Liver (tissue), 9 donors: Measurements from ENCODE around the gene EHD4. TPM values are rescaled to one million over a fixed set of nuclear protein-coding genes. Genes with fewer than 3 reads are reported as not detected.
A peak's percentile ranks its signal among the peaks of the same experiment; 100 is the strongest.

Experiments used
- DNase-seq: peaks from one replicate; pipeline ENCODE4 v3.0.0-alpha.2; 2017; ENCODE audit warnings: low spot score
- H3K27ac ChIP-seq, 2 donors: one replicate each; pipeline ENCODE4 v1.7.0; 2013; ENCODE audit warnings: inconsistent platforms in 2 of 2, low read length in 2 of 2, control low read depth in 1 of 2, low read depth in 1 of 2, mild to moderate bottlenecking in 1 of 2
- H3K27me3 ChIP-seq, 4 donors: one replicate each; pipeline versions ENCODE4 v1.6.1 to v1.7.0; 2013; ENCODE audit warnings: low read length in 3 of 4, inconsistent platforms in 1 of 4, mild to moderate bottlenecking in 1 of 4, moderate library complexity in 1 of 4; ENCODE audit not compliant: control insufficient read depth in 4 of 4, insufficient read depth in 4 of 4
- H3K36me3 ChIP-seq, 4 donors: one replicate each; pipeline versions ENCODE4 v1.6.1 to v1.7.0; 2013; ENCODE audit warnings: low read length in 3 of 4, mild to moderate bottlenecking in 3 of 4, low read depth in 1 of 4, moderate library complexity in 1 of 4; ENCODE audit not compliant: control insufficient read depth in 4 of 4, insufficient read depth in 3 of 4
- H3K4me1 ChIP-seq, 4 donors: one replicate each; pipeline versions ENCODE4 v1.6.1 to v1.7.0; 2013; ENCODE audit warnings: low read length in 3 of 4, mild to moderate bottlenecking in 3 of 4, moderate library complexity in 1 of 4; ENCODE audit not compliant: control insufficient read depth in 4 of 4, insufficient read depth in 4 of 4
- H3K4me3 ChIP-seq, 3 donors: one replicate each; pipeline versions ENCODE4 v1.6.1 to v1.7.0; 2013; ENCODE audit warnings: low read length in 3 of 3, control low read depth in 1 of 3, low read depth in 1 of 3, mild to moderate bottlenecking in 1 of 3
- H3K9ac ChIP-seq, 2 donors: one replicate each; pipeline ENCODE4 v1.7.0; 2013; ENCODE audit warnings: low read length in 2 of 2, mild to moderate bottlenecking in 2 of 2, moderate library complexity in 2 of 2, control low read depth in 1 of 2, low read depth in 1 of 2
- H3K9me3 ChIP-seq, 4 donors: one replicate each; pipeline versions ENCODE4 v1.6.1 to v1.7.0; 2013; ENCODE audit warnings: low read length in 3 of 4; ENCODE audit not compliant: control insufficient read depth in 4 of 4
- CTCF ChIP-seq: fragments of 150-350 bp; IDR thresholded peaks from 2 replicates; pipeline ENCODE4 v1.5.1; 2017; ENCODE audit warnings: improper control_type of control experiment, low read depth, low read length; ENCODE audit not compliant: missing input control
- EGR1 ChIP-seq, 2 donors: IDR thresholded peaks; 2 replicates each; pipeline ENCODE4 v1.6.1; 2016 to 2018; ENCODE audit warnings: antibody characterized with exemption in 2 of 2, low read depth in 2 of 2
- FOXA1 ChIP-seq: IDR thresholded peaks from 2 replicates; pipeline ENCODE4 v1.6.1; 2016; ENCODE audit warnings: antibody characterized with exemption
- FOXA2 ChIP-seq: IDR thresholded peaks from 2 replicates; pipeline ENCODE4 v1.6.1; 2016; ENCODE audit warnings: antibody characterized with exemption
- GABPA ChIP-seq, 2 donors: IDR thresholded peaks in 1 of 2; conservative IDR thresholded peaks in 1 of 2; 2 replicates each; pipeline ENCODE4 v1.6.1; 2016; ENCODE audit warnings: antibody characterized with exemption in 2 of 2, mild to moderate bottlenecking in 1 of 2, moderate library complexity in 1 of 2
- HNF4A ChIP-seq, 2 donors: conservative IDR thresholded peaks; 2 replicates each; pipeline ENCODE4 v1.6.1; 2016; ENCODE audit warnings: antibody characterized with exemption in 2 of 2, mild to moderate bottlenecking in 2 of 2
- HNF4G ChIP-seq: IDR thresholded peaks from 2 replicates; pipeline ENCODE4 v1.6.1; 2016; ENCODE audit warnings: antibody characterized with exemption
- JUND ChIP-seq, 2 donors: IDR thresholded peaks; 2 replicates each; pipeline ENCODE4 v1.6.1; 2016; ENCODE audit warnings: antibody characterized with exemption in 2 of 2
- MAX ChIP-seq: IDR thresholded peaks from 2 replicates; pipeline ENCODE4 v1.6.1; 2016; ENCODE audit warnings: antibody characterized with exemption
- NR2F2 ChIP-seq: IDR thresholded peaks from 2 replicates; pipeline ENCODE4 v1.6.1; 2016; ENCODE audit warnings: antibody characterized with exemption
- RAD21 ChIP-seq, 2 donors: IDR thresholded peaks; 2 replicates each; pipeline ENCODE4 v1.6.1; 2016; ENCODE audit warnings: antibody characterized with exemption in 2 of 2, mild to moderate bottlenecking in 2 of 2
- SP1 ChIP-seq: IDR thresholded peaks from 2 replicates; pipeline ENCODE4 v1.6.1; 2018; ENCODE audit warnings: antibody characterized with exemption, mild to moderate bottlenecking
- TAF1 ChIP-seq: conservative IDR thresholded peaks from 2 replicates; pipeline ENCODE4 v1.6.1; 2016; ENCODE audit warnings: antibody characterized with exemption, mild to moderate bottlenecking
- WGBS: extraction: QIAGEN DNeasy Blood & Tissue Kit; methylation state at CpG from one replicate; pipeline ENCODE4 v1.1.7; 2013; 5-methylcytosine and 5-hydroxymethylcytosine counted together
- polyA plus RNA-seq, 2 donors: library from polyadenylated mRNA; stranded (reverse) in 1 of 2; unstranded in 1 of 2; fragments of 200-250 nt in 1 of 2; fragments of >200 nt in 1 of 2; fragmentation: Nextera tagmentation in 1 of 2; extraction: Ambion mirVana in 1 of 2; gene quantifications; one replicate each; pipeline versions ENCODE4 v1.2.1 to v1.2.3, GENCODE V29; 2013 to 2015
- total RNA-seq, 2 donors: library from RNA; depleted of rRNA; stranded (reverse); fragments of >200 nt; gene quantifications; one replicate each; pipeline ENCODE4 v1.2.3, GENCODE V29; 2014
- TF ChIP-seq, protein P1 (sequence below): IDR thresholded peaks from 2 replicates; pipeline ENCODE4 v1.6.1; 2016; ENCODE audit warnings: antibody characterized with exemption
- TF ChIP-seq, protein P2 (sequence below): IDR thresholded peaks from 2 replicates; pipeline ENCODE4 v1.6.1; 2016; ENCODE audit warnings: antibody characterized with exemption, mild to moderate bottlenecking
- donor health status: healthy.
- donor health status: healthy.
- donor health status: healthy.
- donor health status: healthy.
- donor health status: healthy.

EHD4 gene
- total and polyA plus RNA-seq, 4 donors = 3.3 to 10.0 (median 6.2) TPM

DNA sequence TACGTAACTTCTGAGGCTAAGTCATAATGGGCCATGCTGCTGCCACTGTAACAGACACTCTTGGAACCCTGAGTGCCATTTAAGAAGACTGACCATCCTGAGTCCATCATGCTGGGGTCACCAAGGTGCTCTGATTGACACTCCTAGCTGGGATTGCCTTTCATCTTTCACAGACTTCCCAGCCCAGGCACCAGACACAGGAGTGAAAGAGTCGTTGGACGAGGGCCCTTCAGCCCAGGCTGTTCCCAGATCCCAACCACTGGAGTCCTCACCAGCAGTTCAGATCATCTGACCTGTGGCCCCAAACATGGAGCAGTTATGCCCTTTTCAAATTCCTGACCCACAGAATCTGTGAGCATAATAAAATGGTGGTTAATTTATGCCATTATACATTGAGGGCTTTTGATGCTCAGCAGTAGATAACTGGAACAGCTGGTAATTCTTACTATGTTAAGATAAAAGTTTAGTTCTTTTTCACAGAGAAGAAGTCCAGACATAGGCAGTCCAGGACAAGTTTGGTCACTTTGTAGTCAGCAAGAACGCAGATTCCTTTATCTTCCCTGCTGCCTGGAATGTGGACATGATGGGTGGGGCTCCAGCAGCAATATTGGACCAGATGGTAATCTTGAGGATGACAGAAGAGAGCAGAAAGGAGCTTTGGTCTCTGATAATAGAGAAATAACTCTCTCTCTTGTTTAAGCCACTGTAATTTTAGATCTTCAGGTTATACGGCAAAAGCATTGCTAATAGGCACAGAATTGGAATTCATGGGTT, 7.3 kb upstream of the EHD4 start:
- Histone ChIP-seq H3K9ac (no peak overlapping the region), H3K27ac (no peak overlapping the region), H3K4me1 (peaks cover 0 to 1% (median 0%) of the 10 kb centered on the region in 4 donors), H3K27me3 (no peaks in the 10 kb centered on the region), H3K9me3 (no peaks in the 10 kb centered on the region), H3K4me3 (no peak overlapping the region), H3K36me3 (no peaks in the 10 kb centered on the region)
- 88% methylated on average over 5 of the region's 5 CpGs for WGBS
- TF ChIP-seq GABPA (IDR thresholded peaks at IDR 0.05 in 1 of 2, conservative IDR thresholded peaks at IDR 0.05 in 1 of 2) = no peak
- TF ChIP-seq FOXA1 = no peak
- TF ChIP-seq TAF1 = no peak
- no peak for TF ChIP-seq EGR1 (IDR thresholded peaks at IDR 0.05; ENCODE audit: low read depth in 2 of 2)
- TF ChIP-seq HNF4A (conservative IDR thresholded peaks at IDR 0.05) = no peak
- TF ChIP-seq, protein P1, sequence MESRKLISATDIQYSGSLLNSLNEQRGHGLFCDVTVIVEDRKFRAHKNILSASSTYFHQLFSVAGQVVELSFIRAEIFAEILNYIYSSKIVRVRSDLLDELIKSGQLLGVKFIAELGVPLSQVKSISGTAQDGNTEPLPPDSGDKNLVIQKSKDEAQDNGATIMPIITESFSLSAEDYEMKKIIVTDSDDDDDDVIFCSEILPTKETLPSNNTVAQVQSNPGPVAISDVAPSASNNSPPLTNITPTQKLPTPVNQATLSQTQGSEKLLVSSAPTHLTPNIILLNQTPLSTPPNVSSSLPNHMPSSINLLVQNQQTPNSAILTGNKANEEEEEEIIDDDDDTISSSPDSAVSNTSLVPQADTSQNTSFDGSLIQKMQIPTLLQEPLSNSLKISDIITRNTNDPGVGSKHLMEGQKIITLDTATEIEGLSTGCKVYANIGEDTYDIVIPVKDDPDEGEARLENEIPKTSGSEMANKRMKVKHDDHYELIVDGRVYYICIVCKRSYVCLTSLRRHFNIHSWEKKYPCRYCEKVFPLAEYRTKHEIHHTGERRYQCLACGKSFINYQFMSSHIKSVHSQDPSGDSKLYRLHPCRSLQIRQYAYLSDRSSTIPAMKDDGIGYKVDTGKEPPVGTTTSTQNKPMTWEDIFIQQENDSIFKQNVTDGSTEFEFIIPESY = no peak
- TF ChIP-seq SP1 = no peak
- no peak for DNase-seq

DNA sequence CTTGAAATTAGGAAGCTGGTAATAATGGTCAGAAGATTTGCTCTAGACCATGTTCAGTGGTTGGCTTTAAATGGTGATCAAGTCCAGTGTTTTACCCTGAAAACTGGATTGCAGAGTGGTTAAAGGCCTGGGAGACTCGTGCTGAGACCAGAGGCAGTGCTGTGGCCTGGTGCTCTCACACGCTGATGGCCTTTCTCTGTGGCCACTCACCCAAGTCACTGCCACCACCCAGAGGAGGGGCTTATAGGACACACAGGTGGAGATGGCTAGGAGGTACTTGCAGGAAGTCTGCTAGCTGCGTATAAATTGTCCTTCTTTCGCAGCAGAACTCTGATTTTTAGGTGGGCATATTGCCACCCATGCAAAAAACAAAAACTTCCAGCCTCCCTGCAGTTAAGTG, 6.2 kb upstream of the EHD4 start:
- peaks cover 0 to 1% (median 0%) of the 10 kb centered on the region in 4 donors for H3K4me1 ChIP-seq
- no peaks in the 10 kb centered on the region for H3K27me3 ChIP-seq
- TF ChIP-seq HNF4G (no peak), MAX (no peak), CTCF (no peak), SP1 (no peak), RAD21 (IDR thresholded peaks at IDR 0.05) (no peak), FOXA2 (no peak)
- DNase-seq = no peak
- WGBS = 90% methylated on average over 4 of the region's 4 CpGs
- H3K27ac ChIP-seq = no peak overlapping the region
- no peak overlapping the region for H3K9ac ChIP-seq
- no peak overlapping the region for H3K4me3 ChIP-seq
- H3K36me3 ChIP-seq = no peaks in the 10 kb centered on the region
- no peaks in the 10 kb centered on the region for H3K9me3 ChIP-seq

DNA sequence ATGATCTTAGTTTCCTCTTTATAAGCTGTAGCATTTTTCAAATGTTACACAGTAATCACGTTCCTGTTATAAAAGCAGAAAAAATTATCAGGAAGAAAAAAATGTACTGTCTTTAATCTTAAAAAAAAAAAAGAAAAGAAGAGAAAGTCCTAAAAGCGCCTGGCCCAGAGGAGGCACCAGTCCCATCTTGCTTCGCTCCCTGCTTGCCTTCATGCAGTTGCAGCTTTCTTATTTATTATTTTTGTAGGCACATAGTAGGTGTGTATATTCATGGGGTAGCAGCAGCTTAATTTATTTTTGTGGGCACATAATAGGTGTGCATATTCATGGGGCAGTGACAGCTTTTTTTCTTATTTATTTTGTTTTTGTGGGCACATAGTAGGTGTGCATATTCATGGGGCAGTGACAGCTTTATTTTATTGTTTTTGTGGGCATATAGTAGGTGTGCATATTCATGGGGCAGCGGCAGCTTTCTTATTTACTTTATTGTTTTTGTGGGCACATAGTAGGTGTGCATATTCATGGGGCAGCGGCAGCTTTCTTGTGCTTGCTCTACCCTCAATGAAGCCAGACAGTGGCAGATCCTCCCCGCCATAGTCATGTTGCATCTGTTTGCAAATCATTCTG, 5.5 kb upstream of the EHD4 start:
- no peak for DNase-seq
- Histone ChIP-seq H3K27me3 (no peaks in the 10 kb centered on the region), H3K27ac (no peak overlapping the region), H3K4me1 (peaks cover 0 to 2% (median under 1%) of the 10 kb centered on the region in 4 donors), H3K36me3 (no peaks in the 10 kb centered on the region), H3K9me3 (no peaks in the 10 kb centered on the region), H3K4me3 (no peak overlapping the region), H3K9ac (peak overlapping the region in 1 of 2 donors; percentile 19)
- WGBS = 83% methylated on average over 6 of the region's 6 CpGs
- no peak for TF ChIP-seq FOXA2
- no peak for TF ChIP-seq TAF1
- TF ChIP-seq, protein P2, sequence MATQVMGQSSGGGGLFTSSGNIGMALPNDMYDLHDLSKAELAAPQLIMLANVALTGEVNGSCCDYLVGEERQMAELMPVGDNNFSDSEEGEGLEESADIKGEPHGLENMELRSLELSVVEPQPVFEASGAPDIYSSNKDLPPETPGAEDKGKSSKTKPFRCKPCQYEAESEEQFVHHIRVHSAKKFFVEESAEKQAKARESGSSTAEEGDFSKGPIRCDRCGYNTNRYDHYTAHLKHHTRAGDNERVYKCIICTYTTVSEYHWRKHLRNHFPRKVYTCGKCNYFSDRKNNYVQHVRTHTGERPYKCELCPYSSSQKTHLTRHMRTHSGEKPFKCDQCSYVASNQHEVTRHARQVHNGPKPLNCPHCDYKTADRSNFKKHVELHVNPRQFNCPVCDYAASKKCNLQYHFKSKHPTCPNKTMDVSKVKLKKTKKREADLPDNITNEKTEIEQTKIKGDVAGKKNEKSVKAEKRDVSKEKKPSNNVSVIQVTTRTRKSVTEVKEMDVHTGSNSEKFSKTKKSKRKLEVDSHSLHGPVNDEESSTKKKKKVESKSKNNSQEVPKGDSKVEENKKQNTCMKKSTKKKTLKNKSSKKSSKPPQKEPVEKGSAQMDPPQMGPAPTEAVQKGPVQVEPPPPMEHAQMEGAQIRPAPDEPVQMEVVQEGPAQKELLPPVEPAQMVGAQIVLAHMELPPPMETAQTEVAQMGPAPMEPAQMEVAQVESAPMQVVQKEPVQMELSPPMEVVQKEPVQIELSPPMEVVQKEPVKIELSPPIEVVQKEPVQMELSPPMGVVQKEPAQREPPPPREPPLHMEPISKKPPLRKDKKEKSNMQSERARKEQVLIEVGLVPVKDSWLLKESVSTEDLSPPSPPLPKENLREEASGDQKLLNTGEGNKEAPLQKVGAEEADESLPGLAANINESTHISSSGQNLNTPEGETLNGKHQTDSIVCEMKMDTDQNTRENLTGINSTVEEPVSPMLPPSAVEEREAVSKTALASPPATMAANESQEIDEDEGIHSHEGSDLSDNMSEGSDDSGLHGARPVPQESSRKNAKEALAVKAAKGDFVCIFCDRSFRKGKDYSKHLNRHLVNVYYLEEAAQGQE = no peak
- TF ChIP-seq, protein P1 = no peak
- TF ChIP-seq EGR1 (IDR thresholded peaks at IDR 0.05; ENCODE audit: low read depth in 2 of 2) = no peak
- no peak for TF ChIP-seq MAX
- TF ChIP-seq NR2F2 = no peak
- TF ChIP-seq RAD21 (IDR thresholded peaks at IDR 0.05) = no peak
- no peak for TF ChIP-seq HNF4A (conservative IDR thresholded peaks at IDR 0.05)
- TF ChIP-seq JUND (IDR thresholded peaks at IDR 0.05) = no peak
